Fibroblast of pulmonary artery (primary cell): Measurements from ENCODE around the gene MED7.

ENCODE experiments used
- DNase-seq: peaks from one replicate; pipeline ENCODE4 v3.0.0-alpha.2; 2010; ENCODE audit warnings: low read depth
- H3K4me3 ChIP-seq: replicated peaks from 2 replicates; pipeline ENCODE4 v1.5.1; 2011; ENCODE audit warnings: low read depth, mild to moderate bottlenecking, control low read depth, low read length, moderate library complexity
- TF ChIP-seq, protein P1 (sequence below): IDR thresholded peaks from 2 replicates; pipeline ENCODE4 v1.5.1; 2011; ENCODE audit warnings: mild to moderate bottlenecking, control low read depth, low read length, inconsistent platforms; ENCODE audit errors: missing control alignments

The MED7 gene

DNA sequence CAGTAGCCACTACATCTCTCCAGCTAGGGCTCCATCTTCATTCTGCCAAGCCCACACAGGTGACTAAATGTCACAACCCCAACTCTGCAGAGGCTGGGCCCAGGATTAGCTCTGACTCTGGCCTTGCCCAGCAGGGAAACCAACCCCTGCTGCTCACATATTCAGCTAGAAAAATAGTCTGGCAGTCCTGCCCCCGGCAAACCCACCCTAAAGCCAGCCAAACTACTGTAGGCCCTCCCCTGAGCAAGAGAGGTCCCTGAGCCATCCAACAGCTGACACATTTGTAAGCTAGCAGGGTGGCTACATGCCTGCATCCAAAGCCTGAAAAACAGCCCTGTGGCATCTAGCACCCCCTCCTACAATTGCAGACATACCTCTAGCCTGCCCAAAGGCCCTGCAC lies 22.6 kb downstream of the MED7 start:
- TF ChIP-seq, protein P1, sequence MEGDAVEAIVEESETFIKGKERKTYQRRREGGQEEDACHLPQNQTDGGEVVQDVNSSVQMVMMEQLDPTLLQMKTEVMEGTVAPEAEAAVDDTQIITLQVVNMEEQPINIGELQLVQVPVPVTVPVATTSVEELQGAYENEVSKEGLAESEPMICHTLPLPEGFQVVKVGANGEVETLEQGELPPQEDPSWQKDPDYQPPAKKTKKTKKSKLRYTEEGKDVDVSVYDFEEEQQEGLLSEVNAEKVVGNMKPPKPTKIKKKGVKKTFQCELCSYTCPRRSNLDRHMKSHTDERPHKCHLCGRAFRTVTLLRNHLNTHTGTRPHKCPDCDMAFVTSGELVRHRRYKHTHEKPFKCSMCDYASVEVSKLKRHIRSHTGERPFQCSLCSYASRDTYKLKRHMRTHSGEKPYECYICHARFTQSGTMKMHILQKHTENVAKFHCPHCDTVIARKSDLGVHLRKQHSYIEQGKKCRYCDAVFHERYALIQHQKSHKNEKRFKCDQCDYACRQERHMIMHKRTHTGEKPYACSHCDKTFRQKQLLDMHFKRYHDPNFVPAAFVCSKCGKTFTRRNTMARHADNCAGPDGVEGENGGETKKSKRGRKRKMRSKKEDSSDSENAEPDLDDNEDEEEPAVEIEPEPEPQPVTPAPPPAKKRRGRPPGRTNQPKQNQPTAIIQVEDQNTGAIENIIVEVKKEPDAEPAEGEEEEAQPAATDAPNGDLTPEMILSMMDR = no peak
- DNase-seq = no peak

DNA sequence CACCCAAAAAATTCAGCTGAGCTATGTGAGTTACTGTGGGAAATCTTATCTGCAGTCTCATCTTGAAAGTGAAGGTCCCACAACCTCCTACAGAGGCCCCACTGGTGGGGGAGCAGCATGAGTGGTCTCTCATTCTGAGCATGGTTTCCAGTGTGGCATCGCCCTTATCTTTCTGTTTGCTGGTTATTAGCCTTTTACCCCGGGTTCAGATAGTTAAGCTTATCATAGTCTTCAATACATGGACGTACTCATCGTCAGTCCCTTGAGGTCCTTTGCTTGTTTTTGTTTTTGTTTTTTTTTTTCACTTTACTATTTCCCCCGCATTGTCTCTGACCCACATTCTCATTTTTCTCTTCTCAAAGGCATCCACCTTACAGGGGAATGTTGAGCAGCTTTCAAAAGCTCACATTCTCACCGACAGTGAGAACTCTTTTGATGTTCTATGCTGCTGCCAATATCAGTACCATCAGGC lies 26.1 kb downstream of the MED7 start:
- TF ChIP-seq, protein P1 = no peak
- H3K4me3 ChIP-seq = no peak overlapping the region
- DNase-seq = no peak

More for the DNA sequence above, 22.6 kb downstream of the MED7 start:
- H3K4me3 ChIP-seq = no peak overlapping the region

DNA sequence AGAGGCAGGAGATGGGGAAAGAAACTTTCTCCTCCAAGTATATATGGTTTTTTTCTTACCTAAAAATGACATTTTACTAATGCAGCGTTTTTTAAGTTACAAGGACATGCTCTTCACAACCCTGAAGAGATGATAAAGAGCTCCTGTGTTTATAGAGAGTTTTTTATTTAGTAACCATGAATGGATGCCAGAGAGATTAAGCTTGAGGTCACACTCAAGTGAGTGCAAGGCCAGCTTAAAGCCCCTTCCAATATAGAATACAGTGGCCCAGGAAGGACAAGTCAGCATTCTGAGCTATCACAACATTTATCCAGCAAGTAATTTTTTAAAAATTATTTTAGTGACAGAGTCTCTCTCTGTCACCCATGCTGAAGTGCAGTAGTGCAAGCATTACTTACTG lies 27.2 kb downstream of the MED7 start:
- no peak overlapping the region for H3K4me3 ChIP-seq
- TF ChIP-seq, protein P1 = no peak

DNA sequence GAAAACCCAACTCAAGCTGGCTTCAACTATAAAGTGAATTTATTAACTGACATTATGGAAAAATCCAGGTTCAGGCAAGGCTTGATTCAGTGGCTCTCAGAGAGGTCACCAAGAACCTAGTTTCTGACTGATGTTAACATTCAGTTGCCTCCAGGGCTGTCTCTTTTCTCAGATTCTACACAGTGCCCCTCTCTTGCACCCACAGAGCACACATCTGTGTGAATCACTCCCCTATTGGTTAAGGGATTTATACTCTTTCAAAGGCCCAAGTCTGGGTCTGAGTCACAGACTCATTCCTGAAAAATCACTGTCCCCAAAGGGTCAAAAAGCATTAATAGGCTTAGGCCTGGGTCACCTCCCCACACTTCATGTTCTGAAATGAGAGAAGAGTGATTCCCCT lies 27.7 kb downstream of the MED7 start:
- DNase-seq = no peak
- no peak overlapping the region for H3K4me3 ChIP-seq
- TF ChIP-seq, protein P1 = no peak

More for the DNA sequence above, 27.2 kb downstream of the MED7 start:
- no peak for DNase-seq

DNA sequence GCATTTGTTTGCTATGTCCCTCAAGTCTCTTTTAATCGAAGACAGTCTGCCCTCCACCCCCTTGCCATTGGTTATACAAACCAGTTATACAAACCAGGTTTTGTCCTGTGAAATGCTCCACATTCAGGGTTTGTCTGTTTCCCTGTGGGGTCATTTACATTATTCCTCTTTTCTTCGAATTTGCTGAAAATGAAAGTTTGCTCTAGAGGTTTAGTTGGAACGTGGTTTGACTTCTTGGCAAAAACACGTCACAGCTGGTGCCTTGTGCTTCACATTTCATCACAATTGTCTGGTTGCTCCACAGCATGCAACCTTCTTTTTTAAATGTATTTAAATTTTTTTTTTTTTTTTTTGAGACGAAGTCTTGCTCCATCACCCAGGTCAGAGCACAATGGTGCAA lies 29.7 kb downstream of the MED7 start:
- no peak overlapping the region for H3K4me3 ChIP-seq
- no peak for DNase-seq
- TF ChIP-seq, protein P1 = no peak

DNA sequence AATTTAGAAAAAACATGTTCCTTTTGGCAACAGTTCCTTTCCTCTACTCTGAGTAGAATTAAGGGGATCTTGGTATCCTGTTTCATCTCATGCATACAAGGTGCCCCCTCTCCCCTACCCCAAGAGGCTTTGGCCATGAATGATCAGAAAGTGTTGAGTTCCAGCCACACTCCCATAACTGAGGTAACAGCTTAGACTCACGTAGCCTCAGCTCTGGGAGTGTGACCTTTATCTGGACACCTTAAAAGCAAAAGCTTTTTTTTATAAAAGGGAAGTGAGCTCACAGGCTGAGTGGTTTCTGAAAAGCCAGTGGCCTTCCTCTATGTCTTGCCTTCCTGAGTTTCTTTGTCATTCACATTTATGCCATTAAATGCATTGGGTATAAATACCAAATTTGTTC lies 32.9 kb downstream of the MED7 start:
- no peak overlapping the region for H3K4me3 ChIP-seq
- no peak for DNase-seq
- TF ChIP-seq, protein P1 = no peak

DNA sequence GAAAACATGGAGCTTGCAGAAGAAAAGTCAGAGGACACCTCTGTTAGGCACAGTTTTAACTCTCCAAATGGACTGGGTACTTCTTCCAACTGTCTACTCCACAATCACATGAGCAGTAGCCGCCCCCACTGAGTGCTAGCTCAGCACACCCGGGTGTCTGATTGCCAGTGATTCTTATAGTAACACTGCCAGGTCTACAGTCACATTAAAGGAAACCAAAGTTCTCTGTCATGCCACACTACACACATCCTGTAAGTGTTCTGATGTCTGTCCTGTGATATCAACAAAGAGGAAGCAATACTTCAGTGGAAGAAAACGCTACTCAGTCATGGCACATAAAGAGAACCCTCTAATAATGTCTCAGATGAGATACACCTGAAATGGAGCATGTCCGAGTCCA lies 33.7 kb downstream of the MED7 start, which contains the start of gene HAVCR2:
Gene HAVCR2, minus strand, starts transcription at position 69 of the 400 bp plus-strand sequence. Its CDS starts 61 bp downstream, at position 8.
- no peak within 1 kb of the TSS for H3K4me3 ChIP-seq
- TF ChIP-seq, protein P1 = no peak
- no peak for DNase-seq
